ENCODE results near the gene DOCK1.

Gene DOCK1

DNA sequence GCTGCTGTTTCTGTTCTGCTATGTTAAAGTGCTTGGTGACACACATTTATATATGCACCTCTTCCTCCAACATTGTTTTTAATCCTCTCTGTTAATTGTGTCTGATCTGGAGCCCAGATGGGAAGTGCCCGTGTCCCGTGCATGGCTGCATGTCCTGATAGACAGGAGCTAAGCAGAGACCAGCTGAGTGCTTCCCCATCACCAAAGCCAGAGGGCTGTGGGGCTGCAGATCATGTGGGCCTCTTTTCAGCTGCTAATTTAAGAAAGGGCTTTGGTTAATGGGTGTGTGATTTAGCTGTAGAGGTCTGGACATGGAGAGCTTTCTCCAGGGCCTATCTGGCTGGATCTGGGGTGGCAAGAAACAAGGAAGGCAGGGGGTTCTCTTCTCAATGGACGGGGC lies 547.3 kb downstream of the DOCK1 start:
- TF ChIP-seq, protein P1, sequence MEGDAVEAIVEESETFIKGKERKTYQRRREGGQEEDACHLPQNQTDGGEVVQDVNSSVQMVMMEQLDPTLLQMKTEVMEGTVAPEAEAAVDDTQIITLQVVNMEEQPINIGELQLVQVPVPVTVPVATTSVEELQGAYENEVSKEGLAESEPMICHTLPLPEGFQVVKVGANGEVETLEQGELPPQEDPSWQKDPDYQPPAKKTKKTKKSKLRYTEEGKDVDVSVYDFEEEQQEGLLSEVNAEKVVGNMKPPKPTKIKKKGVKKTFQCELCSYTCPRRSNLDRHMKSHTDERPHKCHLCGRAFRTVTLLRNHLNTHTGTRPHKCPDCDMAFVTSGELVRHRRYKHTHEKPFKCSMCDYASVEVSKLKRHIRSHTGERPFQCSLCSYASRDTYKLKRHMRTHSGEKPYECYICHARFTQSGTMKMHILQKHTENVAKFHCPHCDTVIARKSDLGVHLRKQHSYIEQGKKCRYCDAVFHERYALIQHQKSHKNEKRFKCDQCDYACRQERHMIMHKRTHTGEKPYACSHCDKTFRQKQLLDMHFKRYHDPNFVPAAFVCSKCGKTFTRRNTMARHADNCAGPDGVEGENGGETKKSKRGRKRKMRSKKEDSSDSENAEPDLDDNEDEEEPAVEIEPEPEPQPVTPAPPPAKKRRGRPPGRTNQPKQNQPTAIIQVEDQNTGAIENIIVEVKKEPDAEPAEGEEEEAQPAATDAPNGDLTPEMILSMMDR (conservative IDR thresholded peaks at IDR 0.05) = no peak
- no peak for TF ChIP-seq ZFX (IDR thresholded peaks at IDR 0.05)

DNA sequence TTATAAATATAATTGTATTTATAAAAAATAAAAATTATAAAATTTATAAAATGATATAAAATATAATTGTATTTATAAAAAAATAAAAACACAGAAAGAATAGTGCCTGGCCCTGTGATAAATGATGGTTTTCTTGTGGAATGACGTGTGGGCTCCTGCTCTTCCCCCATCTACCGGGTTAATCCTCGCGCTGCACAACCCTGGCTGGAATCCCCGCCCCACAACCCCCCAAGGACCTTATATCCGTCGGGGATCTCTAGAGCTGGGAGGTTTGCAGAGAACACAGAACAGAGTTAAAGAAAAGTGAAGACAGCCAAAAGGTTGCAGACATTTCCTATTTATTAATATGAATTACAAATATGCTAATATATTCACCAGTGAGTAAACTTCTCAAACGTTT lies 548.5 kb downstream of the DOCK1 start:
- H3K27ac ChIP-seq = no peak overlapping the region
- TF ChIP-seq, protein P1 (conservative IDR thresholded peaks at IDR 0.05) = no peak
- TF ChIP-seq ZFX (IDR thresholded peaks at IDR 0.05) = no peak

More for the DNA sequence above, 547.3 kb downstream of the DOCK1 start:
- no peak overlapping the region for H3K27ac ChIP-seq

DNA sequence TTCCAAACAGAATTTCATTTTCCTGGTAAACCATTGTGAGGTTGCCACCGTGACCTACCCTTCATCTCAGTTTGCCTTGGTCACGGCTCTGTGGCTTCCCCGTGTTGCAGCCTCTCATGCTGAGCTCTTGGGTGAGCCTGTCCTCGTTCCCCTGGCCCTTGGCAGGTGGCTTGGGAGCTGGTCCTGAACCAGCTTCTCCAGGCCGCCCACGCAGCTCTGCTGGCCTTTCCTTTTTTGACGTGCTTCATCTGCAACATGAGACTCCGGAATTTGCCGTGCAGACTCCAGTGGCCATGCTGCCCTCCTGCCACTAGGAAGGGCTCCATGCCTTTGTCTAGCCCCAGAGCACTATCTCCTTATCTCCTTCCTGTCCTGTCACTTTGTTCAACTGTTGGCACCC lies 550.9 kb downstream of the DOCK1 start:
- TF ChIP-seq, protein P1 (conservative IDR thresholded peaks at IDR 0.05) = no peak
- no peak for TF ChIP-seq ZFX (IDR thresholded peaks at IDR 0.05)
- H3K27ac ChIP-seq = no peak overlapping the region

DNA sequence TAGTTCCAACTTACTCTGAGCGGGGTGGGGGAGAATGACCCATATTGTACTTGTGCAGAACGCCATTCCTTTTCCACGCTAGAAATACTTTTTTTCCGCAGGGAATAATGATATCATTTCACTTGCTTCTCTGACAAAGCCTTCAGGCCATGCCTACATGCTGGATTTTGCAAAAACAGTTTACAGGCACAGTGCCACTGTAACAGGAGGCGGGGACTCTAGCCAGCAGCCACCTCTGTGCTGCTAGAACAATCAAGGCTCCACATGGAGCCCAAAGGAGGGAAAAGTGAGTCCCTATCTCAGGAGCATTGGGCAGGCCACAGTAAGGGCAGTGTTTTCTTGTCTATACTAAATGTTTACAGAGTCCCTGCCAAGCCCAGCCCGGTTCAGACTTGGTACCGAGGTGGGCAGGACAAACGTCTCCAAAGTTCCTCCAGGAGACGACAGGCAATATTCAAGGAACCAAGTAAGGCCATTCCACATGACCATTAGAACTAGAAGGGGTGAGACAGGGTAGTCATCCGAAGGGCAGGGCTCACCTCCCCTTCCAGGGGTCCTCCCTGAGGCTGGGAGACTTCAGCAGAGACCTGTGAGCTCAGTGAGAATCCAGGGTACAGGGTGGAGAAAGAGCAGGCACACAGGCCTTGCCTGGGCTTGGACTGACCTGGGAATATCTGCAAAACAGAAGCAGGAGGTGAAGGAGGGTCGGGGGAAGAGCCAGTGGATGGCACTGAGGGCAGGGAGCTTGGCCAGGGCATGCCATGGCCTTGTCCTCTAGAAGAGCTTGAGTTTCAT lies 553.0 kb downstream of the DOCK1 start:
- H3K27ac ChIP-seq = no peak overlapping the region
- no peak for TF ChIP-seq ZFX (IDR thresholded peaks at IDR 0.05)
- TF ChIP-seq, protein P1 (conservative IDR thresholded peaks at IDR 0.05) = no peak

DNA sequence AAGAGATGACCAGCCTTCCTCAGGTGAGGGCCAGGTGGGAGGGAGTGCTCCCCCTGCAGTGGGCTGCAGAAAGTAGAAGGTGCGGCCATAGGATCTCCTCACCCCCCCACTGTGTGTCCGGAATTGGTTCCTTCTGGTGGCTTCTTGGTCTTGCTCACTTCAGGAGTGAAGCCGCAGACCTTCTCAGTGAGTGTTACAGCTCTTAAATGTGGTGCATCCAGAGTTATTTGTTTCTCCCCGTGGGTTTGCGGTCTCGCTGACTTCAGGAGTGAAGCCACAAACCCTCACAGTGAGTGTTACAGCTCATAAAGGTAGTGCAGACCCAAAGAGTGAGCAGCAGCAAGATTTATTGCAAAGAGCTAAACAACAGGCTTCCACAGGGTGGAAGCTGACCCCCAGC lies 553.6 kb downstream of the DOCK1 start:
- H3K27ac ChIP-seq = no peak overlapping the region
- TF ChIP-seq ZFX (IDR thresholded peaks at IDR 0.05) = no peak
- TF ChIP-seq, protein P1 (conservative IDR thresholded peaks at IDR 0.05) = no peak

DNA sequence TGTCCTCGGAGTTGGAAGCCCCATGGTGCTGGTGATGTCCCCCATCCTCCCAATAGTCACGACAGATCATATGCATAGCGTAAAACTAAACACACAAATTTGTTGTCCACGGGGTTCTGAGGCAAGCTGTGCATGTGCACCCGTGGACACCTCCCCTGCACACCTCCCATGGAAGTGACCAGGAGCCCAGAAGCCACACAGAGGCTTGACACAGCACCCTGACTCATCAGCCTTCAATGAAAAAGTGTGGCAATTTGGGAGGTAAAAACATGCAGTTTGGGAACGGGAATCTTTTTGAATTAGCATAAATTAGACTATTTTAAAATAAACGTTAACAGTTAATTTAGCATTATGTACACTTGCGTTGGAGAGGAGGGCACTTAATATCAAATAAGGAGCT lies 554.7 kb downstream of the DOCK1 start:
- no peak for TF ChIP-seq ZFX (IDR thresholded peaks at IDR 0.05)
- TF ChIP-seq, protein P1 (conservative IDR thresholded peaks at IDR 0.05) = no peak
- H3K27ac ChIP-seq = no peak overlapping the region

DNA sequence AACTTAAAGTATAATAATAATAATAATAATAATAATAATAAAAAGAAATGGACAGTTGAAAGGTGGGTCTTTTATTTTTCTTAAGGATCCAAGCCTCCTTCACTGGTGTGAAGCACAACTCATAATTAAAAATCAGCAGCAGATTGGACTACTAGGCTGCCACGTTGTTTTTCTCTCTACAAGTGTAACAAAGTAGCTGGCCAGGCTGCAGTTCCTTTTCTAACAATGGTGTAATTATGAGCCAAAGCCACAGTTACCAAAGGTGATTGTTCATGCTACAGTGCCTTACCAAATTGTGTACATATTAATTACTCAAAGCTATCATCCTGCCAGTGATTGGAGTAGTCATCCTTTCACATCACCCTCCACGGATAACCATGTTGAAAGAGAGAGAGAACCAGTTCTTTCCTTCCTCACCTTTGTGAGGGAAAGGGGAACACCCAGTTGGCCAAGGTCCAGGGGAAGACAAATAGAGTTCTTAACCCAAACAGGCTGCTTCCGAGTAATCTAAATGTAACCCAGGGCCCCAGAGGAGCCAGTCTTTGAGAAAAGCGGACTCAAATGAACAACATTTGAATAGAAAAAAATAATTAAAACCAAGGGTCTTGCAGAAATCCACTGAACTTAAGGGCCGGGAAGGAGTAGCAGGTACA lies 557.5 kb downstream of the DOCK1 start:
- TF ChIP-seq, protein P1 (conservative IDR thresholded peaks at IDR 0.05) = no peak
- TF ChIP-seq ZFX (IDR thresholded peaks at IDR 0.05) = no peak
- H3K27ac ChIP-seq = no peak overlapping the region

Measured in C4-2B (cell line).